ENCODE results near the gene NXPE3.

GRCh38 chr3:101850246-101851051 is 71.4 kb downstream of the NXPE3 start:
- TF ChIP-seq CTCF (optimal IDR thresholded peaks at IDR 0.05 in 1 of 3, IDR thresholded peaks at IDR 0.05 in 1 of 3, conservative IDR thresholded peaks at IDR 0.05 in 1 of 3; ENCODE audit: extremely low read depth in 1 of 3, insufficient read depth in 2 of 3, low read length in 3 of 3) = no peak
- no peak for TF ChIP-seq EZH2 (IDR thresholded peaks at IDR 0.05; ENCODE audit: low read length)

Measured in keratinocyte (primary cell).